GM21390 (cell line): ENCODE data around the gene TINAGL1.

ENCODE experiments used
- ATAC-seq: cut with Tn5 transposase; IDR thresholded peaks from one replicate; pipeline ENCODE4 v1.9.1; 2021; ENCODE audit not compliant: unreplicated experiment

The TINAGL1 gene

GRCh38 chr1:31625561-31626222 lies 49.4 kb downstream of the TINAGL1 start:
- no peak for ATAC-seq

- ATAC-seq: no peak
Measured at GRCh38 chr1:31626223-31627207, 50.2 kb downstream of the TINAGL1 start.

GRCh38 chr1:31627301-31627929 lies 51.1 kb downstream of the TINAGL1 start:
- ATAC-seq: no peak

GRCh38 chr1:31627930-31628559 lies 51.7 kb downstream of the TINAGL1 start:
- ATAC-seq: no peak

- ATAC-seq: no peak
Measured at GRCh38 chr1:31628931-31629556, 52.7 kb downstream of the TINAGL1 start.

- ATAC-seq: no peak
Measured at GRCh38 chr1:31632649-31633048, 56.3 kb downstream of the TINAGL1 start.

- no peak for ATAC-seq
Measured at GRCh38 chr1:31633117-31633516, 56.8 kb downstream of the TINAGL1 start.
